ENCODE measurements around the gene NDNF.

DNA sequence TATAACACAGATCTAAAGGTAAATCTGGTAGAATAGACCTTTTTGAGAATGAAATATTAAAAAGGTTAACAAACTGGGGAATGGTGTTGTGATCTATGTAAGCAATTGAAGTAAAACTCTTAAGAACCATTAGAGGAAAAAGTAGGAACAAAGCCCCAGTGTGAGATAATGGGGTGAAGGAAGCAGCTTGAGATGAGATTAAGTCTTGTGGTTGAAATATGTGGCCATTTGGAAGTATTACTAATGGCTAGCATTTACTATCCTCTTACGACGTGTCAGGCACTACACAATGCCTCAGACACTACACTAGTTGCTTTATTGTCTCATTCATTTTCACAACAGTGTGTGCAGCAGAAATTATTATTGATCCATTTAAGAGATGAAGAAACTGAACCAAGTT, 25.9 kb upstream of the NDNF start:
- TF ChIP-seq, protein P1, sequence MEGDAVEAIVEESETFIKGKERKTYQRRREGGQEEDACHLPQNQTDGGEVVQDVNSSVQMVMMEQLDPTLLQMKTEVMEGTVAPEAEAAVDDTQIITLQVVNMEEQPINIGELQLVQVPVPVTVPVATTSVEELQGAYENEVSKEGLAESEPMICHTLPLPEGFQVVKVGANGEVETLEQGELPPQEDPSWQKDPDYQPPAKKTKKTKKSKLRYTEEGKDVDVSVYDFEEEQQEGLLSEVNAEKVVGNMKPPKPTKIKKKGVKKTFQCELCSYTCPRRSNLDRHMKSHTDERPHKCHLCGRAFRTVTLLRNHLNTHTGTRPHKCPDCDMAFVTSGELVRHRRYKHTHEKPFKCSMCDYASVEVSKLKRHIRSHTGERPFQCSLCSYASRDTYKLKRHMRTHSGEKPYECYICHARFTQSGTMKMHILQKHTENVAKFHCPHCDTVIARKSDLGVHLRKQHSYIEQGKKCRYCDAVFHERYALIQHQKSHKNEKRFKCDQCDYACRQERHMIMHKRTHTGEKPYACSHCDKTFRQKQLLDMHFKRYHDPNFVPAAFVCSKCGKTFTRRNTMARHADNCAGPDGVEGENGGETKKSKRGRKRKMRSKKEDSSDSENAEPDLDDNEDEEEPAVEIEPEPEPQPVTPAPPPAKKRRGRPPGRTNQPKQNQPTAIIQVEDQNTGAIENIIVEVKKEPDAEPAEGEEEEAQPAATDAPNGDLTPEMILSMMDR (IDR thresholded peaks at IDR 0.05), result no peak
- TF ChIP-seq EZH2 (IDR thresholded peaks at IDR 0.05; ENCODE audit: borderline replicate concordance, insufficient read depth, low read depth, low read length, poor library complexity, severe bottlenecking), result no peak
